GM10847 (cell line): ENCODE results near the gene TRDMT1.

ENCODE experiments used
- POLR2A ChIP-seq: IDR thresholded peaks from 2 replicates; pipeline ENCODE4 v1.6.1; 2011; ENCODE audit not compliant: insufficient read length; ENCODE audit errors: extremely low read depth

TRDMT1 gene

DNA sequence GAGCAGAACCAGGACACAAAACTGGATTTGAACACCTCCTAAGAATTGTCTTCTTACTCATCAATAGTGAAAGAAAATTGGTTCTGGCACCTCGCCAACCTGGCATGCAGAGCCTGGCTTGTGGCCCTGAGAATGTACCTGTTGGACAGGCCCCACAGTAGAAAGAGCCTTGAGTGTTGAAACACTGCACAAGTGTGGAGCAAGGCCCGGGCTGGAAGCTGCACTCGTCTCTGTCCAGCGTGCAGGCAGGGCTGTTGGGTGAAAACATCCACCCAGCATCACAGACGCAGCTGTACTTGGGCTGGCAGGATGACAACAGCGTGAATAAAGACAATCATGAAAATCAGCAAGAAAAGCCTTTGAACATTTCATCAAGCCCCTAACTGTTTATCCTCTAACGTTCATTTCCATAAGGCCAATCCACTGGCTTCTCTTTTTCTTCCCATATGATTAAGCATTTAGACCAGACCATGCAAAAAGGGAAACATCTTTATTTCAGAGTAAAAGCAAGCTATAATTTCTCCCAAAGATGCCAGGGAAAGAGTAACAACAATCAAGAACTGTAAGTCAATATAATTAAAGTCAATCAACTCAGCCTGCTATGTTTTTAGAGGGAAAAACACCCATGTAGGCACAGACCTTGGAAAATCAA, 87.5 kb downstream of the TRDMT1 start:
- TF ChIP-seq POLR2A, result no peak

DNA sequence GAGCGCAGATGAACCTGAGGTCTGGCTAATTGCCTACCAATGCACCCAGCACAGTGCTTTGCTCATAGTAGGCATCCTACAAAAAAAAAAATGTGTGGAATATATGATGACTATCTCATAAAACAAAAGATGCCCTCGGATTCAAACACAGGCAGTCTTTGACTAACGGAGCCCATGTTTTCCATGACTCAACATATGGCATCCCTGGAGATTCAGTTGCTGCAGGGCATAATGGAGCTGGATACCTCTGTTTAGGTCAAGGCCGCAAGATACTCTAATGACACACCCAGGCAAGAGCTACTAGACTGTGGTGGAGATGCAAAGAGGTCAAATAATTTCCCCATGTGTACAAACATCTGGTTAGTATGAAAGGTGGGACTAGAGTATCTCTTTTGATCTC, 88.1 kb downstream of the TRDMT1 start:
- TF ChIP-seq POLR2A, result no peak

DNA sequence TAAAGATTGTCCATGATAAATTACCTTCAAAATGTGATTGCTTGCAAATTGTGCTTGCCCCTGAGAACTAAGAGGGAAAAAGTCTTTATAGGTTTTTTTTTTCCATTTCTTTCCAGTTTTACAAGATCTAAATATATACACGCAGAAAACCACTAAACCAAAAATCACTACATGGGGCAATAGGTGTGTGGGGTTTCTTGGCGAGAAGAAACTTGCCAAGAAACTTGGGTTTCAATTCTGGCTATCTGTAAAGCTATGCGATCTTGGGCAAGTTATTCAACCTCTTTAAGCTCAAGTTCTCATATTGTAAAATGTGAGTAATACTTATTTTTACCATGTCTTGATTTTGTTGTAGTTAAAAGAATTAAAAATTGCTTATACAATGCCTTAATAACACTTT, 88.9 kb downstream of the TRDMT1 start:
- no peak for TF ChIP-seq POLR2A

DNA sequence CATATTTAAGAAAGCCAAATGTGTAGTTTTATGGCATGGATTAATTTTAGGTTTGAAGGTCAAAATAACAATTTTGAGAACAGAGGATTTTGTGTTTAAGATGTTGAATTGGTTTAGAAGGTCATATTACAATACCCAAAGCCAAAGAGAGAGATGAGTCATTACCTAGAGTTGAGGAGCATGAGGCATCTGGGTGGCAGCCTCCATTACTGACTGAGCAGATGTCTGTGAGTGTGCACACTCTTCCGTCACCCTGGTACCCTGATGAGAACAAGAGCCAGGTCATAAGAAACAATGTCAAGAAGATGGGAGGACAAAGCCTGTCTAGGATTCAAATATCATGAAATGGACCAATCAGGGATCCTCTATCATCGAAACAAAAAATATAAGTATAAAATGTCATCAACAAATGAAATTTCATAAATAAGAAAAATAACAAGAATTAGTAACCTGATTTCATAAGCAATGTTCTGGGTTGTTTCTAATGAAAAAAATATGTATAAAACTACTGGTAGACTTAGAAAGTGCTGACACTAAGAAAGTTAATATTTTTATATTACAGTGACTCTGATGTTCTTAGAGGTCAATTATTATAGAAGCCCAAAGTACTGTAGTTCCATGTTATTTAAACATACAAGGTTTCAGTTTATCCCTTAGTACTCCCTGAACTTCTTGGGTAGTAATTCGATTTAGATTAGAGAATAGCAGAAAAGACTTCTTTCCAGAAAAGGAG, 91.8 kb downstream of the TRDMT1 start:
- TF ChIP-seq POLR2A, result no peak

DNA sequence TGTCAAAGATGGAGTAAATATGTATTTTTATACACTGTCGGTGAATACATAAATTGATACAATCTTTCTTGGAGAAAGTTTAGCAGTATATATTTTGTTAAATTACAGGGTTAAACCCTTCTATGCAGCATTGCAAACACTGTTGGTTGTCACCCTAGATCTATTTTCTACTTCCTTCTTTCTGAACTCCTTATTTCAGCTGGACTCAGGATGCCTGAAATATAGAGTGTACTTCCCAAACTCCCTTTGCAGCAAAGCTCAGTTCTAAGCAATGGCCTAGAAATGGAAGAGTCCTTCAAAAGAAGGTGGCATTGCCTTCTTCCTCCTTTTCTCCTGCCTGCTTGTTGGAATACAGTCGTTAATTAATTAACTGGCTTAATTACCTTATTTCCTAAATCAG, 92.4 kb downstream of the TRDMT1 start:
- no peak for TF ChIP-seq POLR2A

DNA sequence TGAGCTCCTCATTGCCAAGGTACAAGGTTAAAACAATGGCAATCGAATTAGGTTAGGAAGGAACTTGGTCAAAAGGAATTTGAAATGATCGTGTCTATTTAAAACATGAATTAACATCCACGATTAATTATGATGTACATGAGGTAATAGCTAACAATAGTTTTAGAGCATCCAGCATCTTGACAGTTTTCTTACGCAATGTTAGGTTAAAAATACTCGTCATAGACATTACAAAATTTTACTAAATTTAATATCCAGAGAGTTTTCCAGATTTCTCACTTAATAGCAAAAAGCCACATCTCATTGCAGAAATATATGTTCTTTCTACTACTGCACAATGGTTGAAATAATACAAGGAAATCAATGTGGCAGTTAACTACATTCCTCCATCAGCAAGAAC, 94.5 kb downstream of the TRDMT1 start:
- TF ChIP-seq POLR2A, result no peak

DNA sequence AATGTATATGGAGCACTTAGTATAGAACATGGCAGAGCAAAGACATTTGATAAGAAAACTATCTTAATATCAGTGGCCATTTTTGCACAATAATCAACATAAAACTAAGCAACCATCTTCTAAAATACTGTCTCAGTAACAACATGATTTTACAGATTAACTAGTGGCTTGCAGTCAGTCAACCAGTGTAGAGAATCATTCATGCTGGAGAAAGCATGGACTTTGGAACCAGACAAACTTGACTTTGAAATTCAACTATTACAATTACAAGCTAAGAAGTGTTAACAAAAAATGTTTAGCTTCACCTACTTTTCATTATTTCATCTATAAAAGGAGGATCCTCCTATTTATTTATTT, 99.6 kb downstream of the TRDMT1 start:
- no peak for TF ChIP-seq POLR2A

DNA sequence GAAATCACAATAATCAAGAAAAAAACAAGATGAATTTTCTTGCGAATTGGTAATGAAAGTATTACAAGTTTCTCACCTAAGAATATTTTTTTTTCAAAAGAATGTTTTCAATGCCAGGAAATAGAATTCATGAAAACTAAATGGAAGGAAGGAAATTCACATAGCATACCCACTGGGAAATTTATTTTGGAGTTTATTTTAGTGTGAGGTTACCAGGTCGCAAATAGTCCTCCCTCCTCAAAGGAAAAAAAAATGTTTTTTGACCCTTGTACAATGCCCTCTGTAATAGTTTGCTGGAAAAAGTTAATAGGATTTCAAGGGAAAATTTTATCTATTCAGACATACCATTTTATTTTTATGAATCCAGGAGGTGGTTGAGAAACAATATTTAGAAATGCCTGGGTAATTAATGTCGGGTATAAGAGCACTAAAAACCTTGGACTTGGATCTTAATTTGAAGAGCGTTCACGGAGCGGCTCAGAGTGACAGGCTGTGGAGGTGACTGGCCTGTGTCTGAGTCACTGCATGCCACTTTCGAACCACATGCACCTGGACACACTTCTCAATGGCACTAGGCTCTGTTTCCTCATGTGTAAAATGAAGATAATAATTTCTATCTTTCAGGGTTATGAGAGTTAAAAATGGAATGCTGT, 100.1 kb downstream of the TRDMT1 start:
- no peak for TF ChIP-seq POLR2A

DNA sequence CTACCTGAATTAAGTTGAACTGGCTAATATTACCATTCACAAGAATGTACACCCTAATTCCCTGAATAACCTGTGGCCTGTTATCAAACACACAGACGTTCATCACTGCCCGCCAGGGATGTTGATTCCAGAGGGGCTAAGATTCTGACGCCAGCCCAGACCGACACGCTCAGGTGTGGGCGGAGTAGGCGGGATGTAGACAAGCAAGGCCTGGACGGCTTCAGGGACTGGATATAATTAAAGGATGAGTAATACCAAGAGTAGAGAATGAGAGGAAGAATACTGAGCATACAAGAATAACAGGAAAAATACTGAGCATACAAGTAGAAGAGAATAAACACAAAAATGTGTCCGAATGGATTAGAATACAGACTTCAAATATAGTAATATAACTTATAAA, 100.9 kb downstream of the TRDMT1 start:
- TF ChIP-seq POLR2A, result no peak

DNA sequence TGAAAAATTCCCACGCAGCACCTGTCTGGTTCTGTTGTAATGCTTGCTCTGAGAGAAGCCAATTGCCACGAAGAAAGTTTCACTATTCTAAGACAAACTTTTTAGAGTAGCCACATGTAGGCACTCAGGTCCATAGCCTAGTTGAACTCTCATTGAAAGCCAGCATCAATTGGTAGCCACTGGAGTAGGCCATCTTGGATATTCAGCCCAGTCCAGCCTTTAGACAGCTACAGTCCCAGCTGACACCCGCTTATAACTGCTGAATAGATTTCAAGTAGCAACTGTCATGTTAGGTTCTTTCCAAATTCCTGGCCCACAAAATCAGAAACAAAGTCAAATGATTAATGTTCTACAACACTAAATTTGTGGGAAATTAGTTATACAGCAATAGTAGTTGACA, 103.5 kb downstream of the TRDMT1 start:
- TF ChIP-seq POLR2A, result no peak
